D341Med (cell line): ENCODE measurements around the gene SORBS1.

Source experiments
- DNase-seq: peaks from one replicate; pipeline ENCODE4 v3.0.0; 2012; ENCODE audit warnings: low spot score

SORBS1 gene

GRCh38 chr10:95561177-95561863, at the start of gene SORBS1:
Gene SORBS1, minus strand, starts transcription at chr10:95561371. Its CDS starts 120,236 bp downstream, at chr10:95441135.
- peak; percentile 93 for DNase-seq

GRCh38 chr10:95610727-95611126, 49.6 kb upstream of the SORBS1 start:
- no peak for DNase-seq

- no peak for DNase-seq
Measured at GRCh38 chr10:95606922-95607321, 45.8 kb upstream of the SORBS1 start.

GRCh38 chr10:95605163-95605562, 44.0 kb upstream of the SORBS1 start:
- DNase-seq, result no peak

GRCh38 chr10:95604630-95605029, 43.5 kb upstream of the SORBS1 start:
- DNase-seq, result no peak

- no peak for DNase-seq
Measured at GRCh38 chr10:95602382-95602781, 41.2 kb upstream of the SORBS1 start.

GRCh38 chr10:95601116-95601719, 40.0 kb upstream of the SORBS1 start:
- peak; percentile 72 for DNase-seq

- DNase-seq, result no peak
Measured at GRCh38 chr10:95600158-95600557, 39.0 kb upstream of the SORBS1 start.

GRCh38 chr10:95597788-95598187, 36.6 kb upstream of the SORBS1 start:
- no peak for DNase-seq

- no peak for DNase-seq
Measured at GRCh38 chr10:95588025-95588424, 26.9 kb upstream of the SORBS1 start.

- DNase-seq, result no peak
Measured at GRCh38 chr10:95579835-95580535, 18.8 kb upstream of the SORBS1 start.

GRCh38 chr10:95579292-95579691, 18.1 kb upstream of the SORBS1 start:
- no peak for DNase-seq

GRCh38 chr10:95578619-95579018, 17.4 kb upstream of the SORBS1 start:
- no peak for DNase-seq

GRCh38 chr10:95574649-95575365, 13.6 kb upstream of the SORBS1 start:
- DNase-seq, result no peak

- DNase-seq, result no peak
Measured at GRCh38 chr10:95573964-95574604, 12.9 kb upstream of the SORBS1 start.

GRCh38 chr10:95573527-95573926, 12.4 kb upstream of the SORBS1 start:
- no peak for DNase-seq

GRCh38 chr10:95572131-95572820, 11.1 kb upstream of the SORBS1 start:
- DNase-seq, result no peak

- no peak for DNase-seq
Measured at GRCh38 chr10:95571390-95571789, 10.2 kb upstream of the SORBS1 start.

GRCh38 chr10:95569368-95569767, 8.2 kb upstream of the SORBS1 start:
- DNase-seq, result no peak

GRCh38 chr10:95567903-95568630, 6.9 kb upstream of the SORBS1 start:
- DNase-seq, result no peak

- DNase-seq, result no peak
Measured at GRCh38 chr10:95566136-95566535, 5.0 kb upstream of the SORBS1 start.
